Right lung (tissue), 5 donors: Measurements from ENCODE around the gene CYBB. TPM values are rescaled to one million over a fixed set of nuclear protein-coding genes. Genes with fewer than 3 reads are reported as not detected.
A peak's percentile ranks its signal among the peaks of the same experiment; 100 is the strongest.

Experiments
- DNase-seq, 2 donors: peaks; one replicate each; pipeline ENCODE4 v3.0.0-alpha.2; 2013
- polyA plus RNA-seq, 5 donors: library from polyadenylated mRNA; unstranded; fragments of 120-200 nt; gene quantifications; one replicate each; pipeline versions ENCODE4 v1.2.1 to v1.2.3, GENCODE V29; 2013; ENCODE audit warnings: inconsistent platforms in 1 of 5, low replicate concordance in 1 of 5; ENCODE audit not compliant: insufficient read length in 5 of 5, insufficient read depth in 1 of 5

The CYBB gene
- polyA plus RNA-seq, 5 donors, result 12.6 to 17.9 (median 16.2) TPM

DNA sequence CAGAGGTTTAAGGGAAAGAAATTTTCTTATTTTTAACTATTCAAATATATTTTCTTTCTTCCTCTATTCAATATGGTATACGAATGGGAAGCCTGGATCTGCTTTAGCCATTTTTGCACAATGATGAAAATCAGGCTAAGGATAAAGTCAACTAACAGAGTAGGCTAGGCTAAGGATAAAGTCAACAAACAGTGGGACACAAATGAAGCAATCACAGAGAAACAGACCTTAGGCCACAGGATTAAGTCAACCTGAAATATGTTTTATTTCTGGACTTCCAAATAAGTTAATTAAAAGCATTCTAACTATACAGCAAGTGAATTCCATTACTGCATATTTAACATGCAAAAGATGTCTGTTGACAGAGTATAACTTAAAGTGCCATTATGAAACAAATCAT, 50.5 kb downstream of the CYBB start:
- no peak for DNase-seq

DNA sequence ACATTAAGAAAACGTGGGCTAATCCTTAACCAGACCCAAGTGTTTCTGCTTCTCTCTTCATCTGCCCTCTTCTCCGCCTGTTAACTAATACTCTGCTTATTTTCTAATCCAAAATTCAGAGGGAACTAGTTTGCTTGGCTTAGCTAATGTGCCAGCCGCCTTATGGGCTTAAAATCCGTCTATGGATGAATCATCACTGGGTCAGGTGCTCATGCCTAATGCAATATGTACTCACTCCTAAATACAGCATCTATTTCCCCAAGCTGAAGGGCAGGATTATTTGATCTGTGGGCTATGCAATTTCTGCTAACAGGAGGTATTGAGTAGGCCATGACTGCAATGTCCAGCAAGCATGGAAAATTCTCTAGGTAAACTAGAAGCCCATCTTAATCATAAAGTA, 55.1 kb downstream of the CYBB start:
- no peak for DNase-seq

DNA sequence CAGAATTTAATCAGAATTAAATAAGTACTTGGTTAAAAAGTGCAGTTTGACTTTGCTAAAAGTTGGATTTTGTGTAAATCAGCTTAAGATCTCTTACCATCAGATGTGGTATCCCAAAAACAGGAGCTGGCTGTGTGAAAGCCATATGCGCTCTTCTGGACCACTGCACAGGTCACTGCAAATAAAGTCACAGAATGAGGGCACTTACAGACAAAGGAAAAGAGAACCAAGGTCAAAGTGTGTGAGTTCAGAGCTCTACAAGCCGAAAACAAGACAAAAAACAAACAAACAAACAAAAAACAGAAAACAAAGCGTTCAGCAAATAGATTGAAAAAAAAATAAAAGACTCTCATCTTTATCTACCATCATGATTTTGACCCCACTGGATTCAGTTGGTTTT, 61.1 kb downstream of the CYBB start:
- DNase-seq, result no peak

DNA sequence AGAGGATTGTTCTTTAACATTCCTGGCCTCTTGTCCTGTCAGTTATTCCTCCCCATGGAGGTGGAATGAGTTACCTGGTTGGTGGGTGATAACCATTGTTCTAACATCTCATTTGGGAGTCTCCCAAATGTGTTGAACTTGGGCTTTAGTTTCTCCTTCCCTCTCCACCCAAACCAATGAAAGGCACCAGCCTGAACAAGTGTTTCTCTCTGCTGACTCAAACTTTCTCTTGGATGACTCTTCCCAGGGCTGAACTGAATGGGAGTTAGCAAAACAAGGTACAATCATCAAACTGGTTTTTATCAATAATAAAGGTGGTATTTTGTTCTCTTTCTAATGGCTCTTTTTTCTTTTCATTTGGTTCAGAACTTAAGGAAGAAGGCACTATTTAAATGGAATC, 64.8 kb downstream of the CYBB start:
- DNase-seq, result no peak

DNA sequence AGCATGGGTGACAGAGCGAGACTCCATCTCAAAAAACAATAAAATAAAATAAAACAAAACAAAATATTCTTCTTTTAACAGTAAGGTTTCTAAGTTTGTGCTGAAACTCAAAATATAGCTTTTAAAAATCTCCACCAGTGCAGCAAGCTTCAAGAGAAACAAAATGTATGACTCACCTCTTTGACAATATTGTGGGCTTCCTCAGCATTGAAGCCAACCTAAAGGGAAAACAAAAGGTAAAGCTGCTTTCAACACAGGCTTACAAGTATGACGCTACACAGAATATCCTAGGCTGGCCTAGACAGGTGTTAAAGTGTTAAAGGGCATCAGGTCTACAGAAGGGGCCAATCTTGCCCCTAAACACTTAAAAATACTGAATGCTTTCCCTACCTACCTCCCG, 66.3 kb downstream of the CYBB start:
- DNase-seq, result no peak

DNA sequence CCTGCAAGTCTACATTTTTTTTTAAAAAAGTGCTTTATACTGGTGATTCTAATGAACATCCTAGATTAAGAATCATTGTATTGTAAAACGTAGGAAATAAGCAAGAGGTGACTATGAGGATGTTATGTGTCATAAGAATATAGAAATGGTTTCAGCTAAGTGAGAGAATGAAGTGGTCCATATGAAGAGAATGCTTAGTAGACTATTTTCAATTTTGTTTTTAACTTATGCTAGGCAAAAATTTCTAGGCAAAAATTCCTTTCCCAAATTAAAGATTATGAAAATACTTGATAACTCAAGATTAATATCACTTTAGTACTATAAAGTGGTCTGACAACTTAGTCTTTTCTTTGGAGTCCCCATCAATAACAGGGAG, 66.7 kb downstream of the CYBB start:
- no peak for DNase-seq

DNA sequence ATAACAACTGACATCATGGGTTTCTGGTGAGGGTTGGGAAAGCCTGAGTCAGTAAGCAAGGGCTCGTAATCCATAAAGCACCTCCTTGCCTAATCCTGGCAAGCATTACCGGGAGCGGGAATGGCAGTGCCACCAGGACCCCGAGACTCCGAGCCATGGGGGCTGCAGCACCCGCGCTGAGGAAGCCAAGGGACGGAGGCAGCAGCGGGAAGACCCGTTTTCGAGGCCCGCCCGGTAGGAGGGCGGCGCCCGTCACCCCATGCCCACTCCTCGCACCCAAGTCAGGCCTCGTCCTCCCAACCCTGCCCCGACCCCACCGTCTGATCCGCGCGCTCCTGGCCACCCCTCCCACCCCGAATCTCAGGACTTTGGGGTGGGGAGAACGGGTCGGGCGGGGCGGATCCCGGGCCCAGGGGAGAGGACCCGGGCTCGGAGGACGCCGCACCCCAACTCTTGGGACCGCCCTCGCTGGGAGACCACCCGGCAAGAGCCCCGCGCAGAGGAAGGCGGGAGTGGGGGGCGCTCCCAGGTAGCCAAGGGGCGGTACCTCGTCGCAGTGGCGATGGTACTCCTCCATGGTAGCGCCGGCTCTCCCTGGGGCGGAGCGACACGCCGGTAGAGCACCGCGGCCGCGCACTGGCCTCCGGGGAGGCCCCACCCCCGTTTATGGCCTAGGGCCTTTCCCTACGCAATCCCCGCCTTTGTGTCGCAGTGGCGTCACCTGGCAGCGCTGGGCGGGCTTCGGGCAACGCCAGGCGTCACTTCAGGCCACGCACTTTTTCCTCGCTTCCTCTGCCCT, 67.3 kb downstream of the CYBB start, which contains the start of gene DYNLT3:
Gene DYNLT3 (minus strand): TSS at position 638 of the 799 bp plus-strand sequence. CDS start 61 bp downstream, at position 577.
- peak; percentile 78 to 80 for DNase-seq

DNA sequence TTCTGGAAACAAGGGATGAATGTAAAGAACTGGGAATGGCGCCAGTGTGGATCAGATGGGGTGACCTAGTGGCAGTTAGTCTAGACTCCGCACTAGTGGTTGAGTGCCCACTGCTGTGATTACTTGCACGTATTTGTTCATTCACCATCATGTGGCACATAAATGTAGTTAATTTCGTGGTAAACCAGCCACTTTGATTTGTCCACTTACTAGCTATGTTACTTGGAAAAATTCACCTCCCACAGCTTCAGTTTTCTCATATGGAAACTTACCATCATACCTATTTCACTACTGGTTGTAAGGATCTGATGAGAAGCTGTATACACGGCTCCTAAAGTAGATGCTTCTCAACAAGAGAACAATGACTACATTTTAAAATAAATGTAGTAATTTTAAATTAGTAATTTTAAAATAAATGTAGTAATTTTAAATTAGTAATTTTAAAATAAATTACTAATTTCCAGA, 67.9 kb downstream of the CYBB start:
- DNase-seq, result no peak

DNA sequence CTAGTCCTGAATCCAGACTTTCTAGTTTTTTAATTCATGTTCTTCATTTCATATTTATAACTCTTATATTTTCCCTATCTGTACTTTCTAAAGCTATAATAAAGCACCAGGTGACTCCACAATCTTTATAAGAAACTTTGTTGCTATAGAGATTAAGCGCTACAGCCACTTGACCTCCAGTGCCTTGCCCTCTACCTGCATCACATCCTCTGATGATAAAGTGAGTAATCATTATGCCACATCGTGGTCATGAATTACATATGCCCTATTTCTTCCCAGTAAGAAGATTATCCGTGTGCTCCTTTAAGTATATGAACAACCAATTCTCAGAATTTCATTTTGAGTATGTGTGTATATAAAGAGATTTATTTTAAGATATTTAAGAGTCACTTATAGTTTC, 74.3 kb downstream of the CYBB start:
- DNase-seq, result no peak

DNA sequence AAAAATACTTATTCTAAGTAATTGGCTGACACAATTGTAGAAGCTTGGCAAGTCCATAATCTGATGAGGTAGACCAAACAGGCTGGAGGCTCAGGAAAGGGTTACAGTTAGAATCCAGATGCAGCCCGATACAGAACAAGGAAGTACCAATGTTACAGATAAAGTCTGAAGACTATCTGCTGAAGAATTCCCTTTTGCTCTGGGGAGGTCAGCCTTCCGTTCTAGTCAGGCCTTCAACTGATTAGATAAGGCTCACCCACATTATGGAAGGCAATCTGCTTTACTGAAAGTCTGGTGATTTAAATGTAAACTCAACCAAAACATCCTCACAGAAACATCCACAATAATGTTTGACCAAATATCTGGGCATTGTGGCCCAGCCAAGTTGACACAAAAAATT, 74.9 kb downstream of the CYBB start:
- no peak for DNase-seq

DNA sequence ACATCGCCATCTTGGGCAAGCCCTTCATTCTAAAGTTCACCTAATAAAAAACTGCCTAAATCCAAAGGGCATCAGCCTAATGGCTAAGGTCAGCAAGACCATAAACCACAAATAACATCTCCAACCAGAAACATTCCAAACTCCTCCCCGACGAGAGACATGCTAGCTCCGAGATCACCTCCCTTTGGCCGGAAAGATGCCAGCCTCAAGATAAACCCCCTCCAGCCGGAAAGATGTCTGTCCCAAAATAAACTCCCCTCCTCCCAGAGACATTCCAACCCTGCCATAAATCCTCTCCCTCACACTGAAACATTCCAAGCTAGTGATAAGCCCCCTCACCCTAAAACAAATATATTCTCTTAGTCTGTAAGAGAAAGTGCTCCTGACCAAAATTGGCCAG, 80.9 kb downstream of the CYBB start:
- no peak for DNase-seq

DNA sequence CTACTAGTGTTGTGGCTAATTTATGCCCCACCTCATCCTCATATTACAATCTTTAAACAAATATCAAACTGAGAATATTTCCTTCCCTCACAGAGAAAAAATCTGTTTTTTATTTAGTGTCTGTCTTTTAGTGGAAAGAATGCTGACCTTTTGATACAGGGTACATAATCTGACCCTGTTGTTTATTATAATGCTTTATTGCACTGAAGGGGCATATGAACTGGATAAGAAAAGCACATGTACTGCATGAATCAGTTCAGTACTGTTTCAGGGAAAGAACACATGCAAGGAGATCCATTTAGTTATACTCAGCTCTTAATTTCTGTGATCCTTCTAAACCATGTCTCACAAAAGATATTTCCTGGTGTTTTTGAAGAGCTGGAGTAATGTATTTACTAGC, 83.0 kb downstream of the CYBB start:
- DNase-seq, result no peak

Other genes with a start within 250 kb of the CYBB start
- gene LANCL3, start 208.4 kb upstream of the CYBB start, polyA plus RNA-seq, result 1 to 10 TPM; 2.6 to 4.3 (median 4.0) TPM
- 1 to 10 TPM; 2.4 to 4.0 (median 2.8) TPM for gene XK, start 94.3 kb upstream of the CYBB start, polyA plus RNA-seq
- 10 to 100 TPM; 29.4 to 48.0 (median 38.5) TPM for gene DYNLT3, start 67.5 kb downstream of the CYBB start, polyA plus RNA-seq
- 1 to 10 TPM; 3.5 to 7.3 (median 4.3) TPM for gene SYTL5, start 226.5 kb downstream of the CYBB start, polyA plus RNA-seq